ENCODE results near the gene PCDHGC3. TPM values are rescaled to one million over a fixed set of nuclear protein-coding genes. Genes with fewer than 3 reads are reported as not detected.
"Not testable (repeated sequence)": the region's sequence is repeated elsewhere in the genome, so short reads cannot be mapped to it uniquely, and the experiment has no call there.

PCDHGC3 gene
- 92.4 and 99.9 TPM in 2 replicates for total RNA-seq
- long read RNA-seq, transcript PCDHGC3-202 (1 exons, 2,849 nt), result major isoform, 7 of 8 reads
- long read RNA-seq, partial matches to known transcripts, result 0 of 8 reads
- long read RNA-seq, other reads (novel, unspliced or antisense), result 1 of 8 reads

- no peaks in the 10 kb centered on the region for H3K9me3 Mint-ChIP-seq (ENCODE audit: unreplicated experiment)
These were observed at the start of gene PCDHGC3 for GRCh38 chr5:141475625-141476131. Gene PCDHGC3 (plus strand): TSS chr5:141475966. CDS start chr5:141476117, 151 bp downstream.

GRCh38 chr5:141427783-141428426 is 47.9 kb upstream of the PCDHGC3 start:
- H3K27me3 Mint-ChIP-seq (ENCODE audit: unreplicated experiment), result no peaks in the 10 kb centered on the region
- H3K4me1 Mint-ChIP-seq (ENCODE audit: unreplicated experiment), result no peaks in the 10 kb centered on the region
- H3K9me3 Mint-ChIP-seq (ENCODE audit: unreplicated experiment), result peaks cover 31% of the 10 kb centered on the region
- peaks cover 58% of the 10 kb centered on the region for H3K36me3 Mint-ChIP-seq (ENCODE audit: unreplicated experiment)
- DNase-seq (ENCODE audit: extremely low spot score, unreplicated experiment), result no peak
- TF ChIP-seq, protein P1, sequence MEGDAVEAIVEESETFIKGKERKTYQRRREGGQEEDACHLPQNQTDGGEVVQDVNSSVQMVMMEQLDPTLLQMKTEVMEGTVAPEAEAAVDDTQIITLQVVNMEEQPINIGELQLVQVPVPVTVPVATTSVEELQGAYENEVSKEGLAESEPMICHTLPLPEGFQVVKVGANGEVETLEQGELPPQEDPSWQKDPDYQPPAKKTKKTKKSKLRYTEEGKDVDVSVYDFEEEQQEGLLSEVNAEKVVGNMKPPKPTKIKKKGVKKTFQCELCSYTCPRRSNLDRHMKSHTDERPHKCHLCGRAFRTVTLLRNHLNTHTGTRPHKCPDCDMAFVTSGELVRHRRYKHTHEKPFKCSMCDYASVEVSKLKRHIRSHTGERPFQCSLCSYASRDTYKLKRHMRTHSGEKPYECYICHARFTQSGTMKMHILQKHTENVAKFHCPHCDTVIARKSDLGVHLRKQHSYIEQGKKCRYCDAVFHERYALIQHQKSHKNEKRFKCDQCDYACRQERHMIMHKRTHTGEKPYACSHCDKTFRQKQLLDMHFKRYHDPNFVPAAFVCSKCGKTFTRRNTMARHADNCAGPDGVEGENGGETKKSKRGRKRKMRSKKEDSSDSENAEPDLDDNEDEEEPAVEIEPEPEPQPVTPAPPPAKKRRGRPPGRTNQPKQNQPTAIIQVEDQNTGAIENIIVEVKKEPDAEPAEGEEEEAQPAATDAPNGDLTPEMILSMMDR (IDR thresholded peaks at IDR 0.05), result no peak
- H3K4me3 Mint-ChIP-seq (ENCODE audit: unreplicated experiment), result no peak overlapping the region
- H3K27ac Mint-ChIP-seq (ENCODE audit: unreplicated experiment), result no peak overlapping the region

More at GRCh38 chr5:141475625-141476131, at the start of gene PCDHGC3:
- TF ChIP-seq, protein P1 (IDR thresholded peaks at IDR 0.05), result peak; percentile 56
- peak within 1 kb of the TSS; percentile 97 for H3K4me3 Mint-ChIP-seq (ENCODE audit: unreplicated experiment)
- peak within 1 kb of the TSS; percentile 99 for H3K27ac Mint-ChIP-seq (ENCODE audit: unreplicated experiment)
- peaks cover 22% of the 10 kb centered on the region for H3K36me3 Mint-ChIP-seq (ENCODE audit: unreplicated experiment)
- H3K4me1 Mint-ChIP-seq (ENCODE audit: unreplicated experiment), result peaks cover 44% of the 10 kb centered on the region
- H3K27me3 Mint-ChIP-seq (ENCODE audit: unreplicated experiment), result no peaks in the 10 kb centered on the region
- peak; percentile 91 for DNase-seq (ENCODE audit: extremely low spot score, unreplicated experiment)

DNA sequence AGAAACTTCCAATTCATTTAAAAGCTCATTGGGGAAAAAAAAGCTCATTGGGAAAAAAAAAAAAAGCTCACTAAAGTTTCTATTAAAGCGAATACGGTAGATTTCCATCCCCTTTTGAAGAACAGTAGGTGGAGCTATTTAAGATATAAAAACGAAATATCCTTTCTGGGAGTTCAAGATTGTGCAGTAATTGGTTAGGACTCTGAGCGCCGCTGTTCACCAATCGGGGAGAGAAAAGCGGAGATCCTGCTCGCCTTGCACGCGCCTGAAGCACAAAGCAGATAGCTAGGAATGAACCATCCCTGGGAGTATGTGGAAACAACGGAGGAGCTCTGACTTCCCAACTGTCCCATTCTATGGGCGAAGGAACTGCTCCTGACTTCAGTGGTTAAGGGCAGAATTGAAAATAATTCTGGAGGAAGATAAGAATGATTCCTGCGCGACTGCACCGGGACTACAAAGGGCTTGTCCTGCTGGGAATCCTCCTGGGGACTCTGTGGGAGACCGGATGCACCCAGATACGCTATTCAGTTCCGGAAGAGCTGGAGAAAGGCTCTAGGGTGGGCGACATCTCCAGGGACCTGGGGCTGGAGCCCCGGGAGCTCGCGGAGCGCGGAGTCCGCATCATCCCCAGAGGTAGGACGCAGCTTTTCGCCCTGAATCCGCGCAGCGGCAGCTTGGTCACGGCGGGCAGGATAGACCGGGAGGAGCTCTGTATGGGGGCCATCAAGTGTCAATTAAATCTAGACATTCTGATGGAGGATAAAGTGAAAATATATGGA is 45.2 kb upstream of the PCDHGC3 start, which contains the start of gene PCDHGA12:
Gene PCDHGA12, plus strand, starts transcription at position 176 of the 782 bp plus-strand sequence. Its CDS starts 253 bp downstream, at position 429.
- no peak within 1 kb of the TSS for H3K27ac Mint-ChIP-seq (ENCODE audit: unreplicated experiment)

GRCh38 chr5:141431286-141431685 is 44.5 kb upstream of the PCDHGC3 start:
- TF ChIP-seq, protein P1 (IDR thresholded peaks at IDR 0.05), result no peak
- H3K27me3 Mint-ChIP-seq (ENCODE audit: unreplicated experiment), result no peaks in the 10 kb centered on the region
- H3K9me3 Mint-ChIP-seq (ENCODE audit: unreplicated experiment), result peaks cover 28% of the 10 kb centered on the region
- H3K4me1 Mint-ChIP-seq (ENCODE audit: unreplicated experiment), result no peaks in the 10 kb centered on the region
- peaks cover 44% of the 10 kb centered on the region for H3K36me3 Mint-ChIP-seq (ENCODE audit: unreplicated experiment)
- no peak for DNase-seq (ENCODE audit: extremely low spot score, unreplicated experiment)
- H3K4me3 Mint-ChIP-seq (ENCODE audit: unreplicated experiment), result no peak overlapping the region
- no peak overlapping the region for H3K27ac Mint-ChIP-seq (ENCODE audit: unreplicated experiment)

More for the DNA sequence above, 45.2 kb upstream of the PCDHGC3 start, which contains the start of gene PCDHGA12:
- no peaks in the 10 kb centered on the region for H3K27me3 Mint-ChIP-seq (ENCODE audit: unreplicated experiment)
- H3K9me3 Mint-ChIP-seq (ENCODE audit: unreplicated experiment), result peaks cover 24% of the 10 kb centered on the region
- no peak within 1 kb of the TSS for H3K4me3 Mint-ChIP-seq (ENCODE audit: unreplicated experiment)
- H3K36me3 Mint-ChIP-seq (ENCODE audit: unreplicated experiment), result peaks cover 51% of the 10 kb centered on the region
- H3K4me1 Mint-ChIP-seq (ENCODE audit: unreplicated experiment), result no peaks in the 10 kb centered on the region
- TF ChIP-seq, protein P1 (IDR thresholded peaks at IDR 0.05), result no peak
- DNase-seq (ENCODE audit: extremely low spot score, unreplicated experiment), result no peak

- DNase-seq (ENCODE audit: extremely low spot score, unreplicated experiment); H3K4me3 Mint-ChIP-seq (ENCODE audit: unreplicated experiment); H3K4me1 Mint-ChIP-seq (ENCODE audit: unreplicated experiment); H3K27me3 Mint-ChIP-seq (ENCODE audit: unreplicated experiment); H3K27ac Mint-ChIP-seq (ENCODE audit: unreplicated experiment): not testable (repeated sequence)
- H3K36me3 Mint-ChIP-seq (ENCODE audit: unreplicated experiment), result peaks cover 40% of the 10 kb centered on the region
- H3K9me3 Mint-ChIP-seq (ENCODE audit: unreplicated experiment), result peaks cover 27% of the 10 kb centered on the region
These were observed 43.5 kb upstream of the PCDHGC3 start for GRCh38 chr5:141432308-141432707.

DNA sequence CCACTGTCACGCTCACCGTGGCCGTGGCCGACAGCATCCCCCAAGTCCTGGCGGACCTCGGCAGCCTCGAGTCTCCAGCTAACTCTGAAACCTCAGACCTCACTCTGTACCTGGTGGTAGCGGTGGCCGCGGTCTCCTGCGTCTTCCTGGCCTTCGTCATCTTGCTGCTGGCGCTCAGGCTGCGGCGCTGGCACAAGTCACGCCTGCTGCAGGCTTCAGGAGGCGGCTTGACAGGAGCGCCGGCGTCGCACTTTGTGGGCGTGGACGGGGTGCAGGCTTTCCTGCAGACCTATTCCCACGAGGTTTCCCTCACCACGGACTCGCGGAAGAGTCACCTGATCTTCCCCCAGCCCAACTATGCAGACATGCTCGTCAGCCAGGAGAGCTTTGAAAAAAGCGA is 43.0 kb upstream of the PCDHGC3 start:
- Mint-ChIP-seq H3K36me3 (ENCODE audit: unreplicated experiment) (peaks cover 40% of the 10 kb centered on the region), H3K9me3 (ENCODE audit: unreplicated experiment) (peaks cover 27% of the 10 kb centered on the region)
- not testable (repeated sequence) for DNase-seq (ENCODE audit: extremely low spot score, unreplicated experiment); H3K27me3 Mint-ChIP-seq (ENCODE audit: unreplicated experiment); H3K4me1 Mint-ChIP-seq (ENCODE audit: unreplicated experiment); H3K27ac Mint-ChIP-seq (ENCODE audit: unreplicated experiment); H3K4me3 Mint-ChIP-seq (ENCODE audit: unreplicated experiment)
